ENCODE results near the gene GLDN. TPM values are rescaled to one million over a fixed set of nuclear protein-coding genes. Genes with fewer than 3 reads are reported as not detected.
A peak's percentile ranks its signal among the peaks of the same experiment; 100 is the strongest.

Gene GLDN
- total RNA-seq, 1 donor from 2014 or later = not detected

DNA sequence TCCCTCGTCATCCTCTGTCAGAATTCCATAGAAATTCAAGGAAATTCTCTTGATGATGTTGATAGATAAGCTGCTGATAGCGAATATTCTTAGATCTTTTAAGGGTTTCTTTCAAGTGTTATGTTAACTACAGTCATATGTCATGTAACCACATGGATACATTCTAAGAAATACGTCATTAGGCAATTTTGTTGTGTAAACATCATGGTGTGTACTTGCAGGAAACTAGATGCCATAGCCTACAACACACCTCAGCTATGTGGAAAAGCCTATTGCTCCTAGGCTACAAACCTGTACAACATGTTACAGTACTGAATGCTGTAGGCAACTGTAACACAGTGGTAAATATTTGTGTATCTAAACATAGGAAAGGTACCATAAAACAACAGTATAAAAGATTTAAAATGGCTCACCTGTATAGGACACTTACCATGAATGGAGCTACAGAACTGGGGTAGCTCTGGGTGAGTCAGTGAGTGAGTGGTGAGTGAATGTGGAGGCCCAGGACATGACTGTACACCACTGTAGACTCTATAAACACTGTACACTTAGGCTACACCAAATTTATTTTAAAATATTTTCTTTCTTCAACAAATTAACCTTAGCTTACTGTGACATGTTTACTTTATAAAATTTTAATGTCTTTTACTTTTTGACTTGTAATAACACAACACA is 34.6 kb downstream of the GLDN start:
- no peaks in the 10 kb centered on the region for H3K27me3 Mint-ChIP-seq
- H3K36me3 Mint-ChIP-seq (ENCODE audit: low read depth) = no peaks in the 10 kb centered on the region
- no peak overlapping the region for H3K27ac Mint-ChIP-seq
- no peak overlapping the region for H3K4me3 Mint-ChIP-seq
- DNase-seq = no peak
- no peaks in the 10 kb centered on the region for H3K9me3 Mint-ChIP-seq
- no peaks in the 10 kb centered on the region for H3K4me1 Mint-ChIP-seq
- intact Hi-C loops (cut with micrococcal nuclease) = no loop called here

DNA sequence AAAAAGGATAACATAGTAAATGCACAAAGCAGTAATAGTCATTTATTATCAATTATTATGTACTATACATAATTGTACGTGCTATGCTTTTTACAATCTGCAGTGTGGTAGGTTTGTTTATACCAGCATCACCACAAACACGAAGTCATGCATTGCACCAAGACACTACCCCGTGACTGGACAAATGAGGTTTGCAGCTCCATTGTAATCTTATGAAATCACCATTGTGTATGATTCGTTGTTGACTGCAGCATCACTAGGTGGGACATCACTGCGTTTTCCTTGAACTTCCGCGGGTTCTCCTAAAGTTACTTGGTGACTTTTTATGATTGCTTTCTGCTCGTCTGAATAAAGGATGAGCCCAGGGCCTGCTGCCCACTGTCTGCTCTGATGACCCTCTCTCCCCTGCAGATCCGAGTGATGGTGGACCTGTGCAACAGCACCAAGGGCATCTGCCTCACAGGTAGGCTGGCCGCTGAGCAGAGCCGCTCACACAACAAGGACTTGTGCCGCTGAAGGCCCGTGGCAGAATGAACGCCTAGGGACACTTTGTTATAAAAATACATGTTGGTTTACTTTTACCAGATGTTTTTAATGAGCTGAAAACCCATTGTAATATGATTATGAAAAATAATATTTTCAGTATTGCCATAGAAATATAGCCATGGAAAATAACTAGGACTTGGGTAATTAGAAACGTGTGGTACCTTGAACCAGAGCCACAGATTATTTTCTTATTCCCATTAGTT is 35.8 kb downstream of the GLDN start:
- intact Hi-C loops (cut with micrococcal nuclease) = no loop called here
- no peaks in the 10 kb centered on the region for H3K4me1 Mint-ChIP-seq
- no peaks in the 10 kb centered on the region for H3K36me3 Mint-ChIP-seq (ENCODE audit: low read depth)
- H3K9me3 Mint-ChIP-seq = no peaks in the 10 kb centered on the region
- peaks cover 4% of the 10 kb centered on the region for H3K27me3 Mint-ChIP-seq
- H3K4me3 Mint-ChIP-seq = no peak overlapping the region
- no peak for DNase-seq
- no peak overlapping the region for H3K27ac Mint-ChIP-seq

DNA sequence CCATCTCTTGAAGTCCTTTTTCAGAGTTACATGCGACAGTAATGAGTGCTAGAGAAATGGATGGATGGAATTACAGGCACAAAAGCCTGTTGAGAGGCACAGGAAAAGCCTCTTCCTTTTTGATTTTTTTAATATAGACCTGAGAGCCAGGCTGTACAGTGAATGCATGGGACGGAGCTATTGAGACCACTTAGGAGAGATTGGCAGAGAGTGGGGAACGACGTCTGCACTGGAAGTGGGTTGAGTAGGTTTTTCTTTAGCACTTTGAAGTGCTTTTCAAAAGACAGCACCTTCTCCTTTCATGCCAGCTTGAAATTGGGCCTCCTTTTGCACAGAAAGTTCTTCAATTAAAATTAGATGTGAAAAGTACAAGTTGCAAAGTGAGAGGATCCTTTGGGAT is 37.0 kb downstream of the GLDN start:
- H3K9me3 Mint-ChIP-seq = no peaks in the 10 kb centered on the region
- no peak for DNase-seq
- peaks cover 6% of the 10 kb centered on the region for H3K27me3 Mint-ChIP-seq
- intact Hi-C loops (cut with micrococcal nuclease) = no loop called here
- H3K4me1 Mint-ChIP-seq = no peaks in the 10 kb centered on the region
- H3K27ac Mint-ChIP-seq = no peak overlapping the region
- H3K36me3 Mint-ChIP-seq (ENCODE audit: low read depth) = no peaks in the 10 kb centered on the region
- H3K4me3 Mint-ChIP-seq = no peak overlapping the region

DNA sequence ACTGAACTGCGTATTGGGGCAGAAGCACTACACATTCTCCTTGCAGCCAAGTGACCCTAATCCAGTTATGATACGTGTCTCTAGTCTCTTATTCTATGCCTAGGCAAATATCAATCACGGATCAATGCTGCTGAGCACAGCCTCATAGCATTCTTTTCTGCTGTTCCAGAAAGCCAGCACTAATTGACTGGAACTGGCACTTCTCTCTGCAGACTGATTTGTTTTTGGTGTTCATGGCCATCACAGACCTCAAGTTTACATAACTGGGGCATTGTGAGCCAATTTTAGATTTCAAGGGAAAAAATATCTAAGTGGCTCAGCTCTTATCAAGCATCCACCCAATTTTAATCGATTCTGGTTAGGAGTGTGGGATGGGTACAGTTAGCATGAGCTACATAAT is 37.9 kb downstream of the GLDN start:
- Mint-ChIP-seq H3K36me3 (ENCODE audit: low read depth) (no peaks in the 10 kb centered on the region), H3K27ac (no peak overlapping the region), H3K4me3 (no peak overlapping the region), H3K9me3 (no peaks in the 10 kb centered on the region), H3K4me1 (no peaks in the 10 kb centered on the region), H3K27me3 (peaks cover 6% of the 10 kb centered on the region)
- intact Hi-C loops (cut with micrococcal nuclease) = no loop called here
- DNase-seq = no peak

DNA sequence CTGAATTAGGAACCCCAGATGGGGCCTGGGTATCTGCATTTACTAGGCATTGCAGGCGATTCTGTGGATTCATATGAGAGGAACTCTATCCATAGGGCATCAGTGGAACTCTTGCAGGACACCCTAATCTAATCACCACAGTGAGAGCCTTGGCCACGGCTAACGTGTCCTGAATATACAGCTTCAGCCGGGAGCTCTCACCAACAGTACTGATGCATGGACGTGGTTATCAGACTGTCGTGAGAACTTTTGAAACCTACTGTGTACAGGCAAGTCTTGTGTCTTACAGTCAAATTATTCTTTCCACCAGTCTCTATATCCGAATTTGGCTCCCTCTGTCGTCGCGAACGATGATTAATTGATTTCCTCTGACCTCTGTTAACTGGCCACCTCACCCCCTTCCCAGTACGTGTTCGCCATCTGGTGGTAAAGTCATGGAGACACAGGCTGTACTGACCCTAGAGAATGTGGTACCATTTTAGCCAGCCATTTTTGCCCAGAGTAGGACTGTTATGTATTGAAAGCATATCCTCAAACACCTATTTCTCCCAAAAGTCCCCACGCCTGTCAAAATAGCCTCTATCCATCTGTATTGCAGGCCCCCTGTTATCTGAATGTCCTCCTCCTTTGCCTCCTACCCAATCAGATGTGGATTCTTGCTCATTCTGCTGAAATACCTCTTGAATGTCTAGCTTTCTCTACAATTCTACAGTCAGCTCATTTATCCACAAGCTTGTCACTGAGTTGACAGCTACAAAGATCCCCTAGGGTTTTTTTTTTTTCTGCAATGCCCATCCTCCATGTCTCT is 39.7 kb downstream of the GLDN start:
- Mint-ChIP-seq H3K27me3 (peaks cover 6% of the 10 kb centered on the region), H3K4me3 (no peak overlapping the region), H3K9me3 (no peaks in the 10 kb centered on the region), H3K27ac (no peak overlapping the region), H3K4me1 (no peaks in the 10 kb centered on the region), H3K36me3 (ENCODE audit: low read depth) (no peaks in the 10 kb centered on the region)
- DNase-seq = peak; percentile 75
- intact Hi-C loops (cut with micrococcal nuclease) = loop anchor here (5.0 kb wide), 1 partner anchor 99 kb away; no protein-coding TSS in a partner anchor

DNA sequence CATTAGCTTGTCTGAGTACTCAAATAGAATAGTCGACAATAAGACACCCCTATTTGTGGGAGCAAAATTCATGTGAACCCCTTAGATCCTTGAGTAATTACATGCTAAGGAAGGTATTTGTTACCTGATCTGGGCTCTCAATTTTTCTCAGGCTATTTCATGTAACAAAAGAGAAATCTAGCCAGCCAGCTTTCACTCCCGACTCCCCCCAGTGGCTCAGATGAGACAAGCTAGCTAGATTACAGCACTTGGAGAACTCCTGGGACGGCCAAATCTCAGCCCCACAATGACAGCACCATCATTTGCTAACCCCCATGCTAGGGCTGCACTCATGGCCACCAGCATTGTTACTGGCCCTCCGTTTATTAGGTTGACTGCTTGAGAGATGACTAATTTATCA is 41.3 kb downstream of the GLDN start:
- no peak for DNase-seq
- Mint-ChIP-seq H3K9me3 (no peaks in the 10 kb centered on the region), H3K36me3 (ENCODE audit: low read depth) (no peaks in the 10 kb centered on the region), H3K27me3 (peaks cover 6% of the 10 kb centered on the region), H3K4me3 (no peak overlapping the region), H3K27ac (no peak overlapping the region), H3K4me1 (no peaks in the 10 kb centered on the region)
- intact Hi-C loops (cut with micrococcal nuclease) = loop anchor here (5.0 kb wide), 1 partner anchor 100 kb away; no protein-coding TSS in a partner anchor

DNA sequence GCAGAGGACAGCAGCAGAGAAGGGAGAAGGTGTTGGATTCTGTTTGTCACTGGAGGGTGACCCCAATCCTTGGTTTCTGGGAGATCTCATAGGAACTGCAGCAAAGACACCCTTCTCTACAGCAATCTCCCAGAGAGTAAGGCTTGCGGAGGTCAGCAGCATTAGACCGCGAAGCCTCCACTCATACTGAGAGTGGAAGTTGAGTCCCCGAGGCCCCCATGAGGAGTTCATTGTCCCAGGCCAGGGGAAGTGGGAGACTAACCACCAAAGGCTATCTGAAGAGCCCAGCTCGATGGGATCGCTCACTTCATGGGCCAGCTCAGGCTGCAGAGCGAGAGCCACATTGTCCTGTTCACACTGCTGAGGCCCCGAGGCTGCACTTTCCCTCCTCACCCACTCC is 44.6 kb downstream of the GLDN start:
- no peak overlapping the region for H3K4me3 Mint-ChIP-seq
- H3K9me3 Mint-ChIP-seq = no peaks in the 10 kb centered on the region
- DNase-seq = no peak
- H3K27ac Mint-ChIP-seq = no peak overlapping the region
- peaks cover 4% of the 10 kb centered on the region for H3K4me1 Mint-ChIP-seq
- intact Hi-C loops (cut with micrococcal nuclease) = no loop called here
- H3K36me3 Mint-ChIP-seq (ENCODE audit: low read depth) = no peaks in the 10 kb centered on the region
- H3K27me3 Mint-ChIP-seq = peaks cover 6% of the 10 kb centered on the region

DNA sequence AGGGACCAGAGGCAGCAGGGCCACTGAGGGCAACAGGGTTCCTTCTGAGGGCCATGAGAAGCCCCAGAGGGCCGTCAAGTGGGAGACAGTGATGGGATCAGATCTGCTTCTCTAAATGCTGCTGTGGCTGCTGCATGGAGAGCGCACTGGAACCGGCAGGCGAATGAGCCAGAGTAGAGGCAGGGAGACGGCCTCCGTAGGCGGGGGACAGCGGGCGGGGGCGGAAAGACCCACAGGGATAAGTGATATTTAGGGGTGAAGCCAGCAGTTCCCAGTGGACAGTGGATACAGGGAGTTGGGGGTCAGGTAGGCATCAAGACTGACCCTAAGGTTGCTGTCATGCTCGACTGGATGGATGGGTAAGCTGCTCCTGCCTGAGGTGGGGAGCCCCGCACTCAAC is 45.0 kb downstream of the GLDN start:
- Mint-ChIP-seq H3K4me1 (peaks cover 4% of the 10 kb centered on the region), H3K4me3 (no peak overlapping the region), H3K27me3 (peaks cover 6% of the 10 kb centered on the region), H3K9me3 (no peaks in the 10 kb centered on the region), H3K27ac (no peak overlapping the region), H3K36me3 (ENCODE audit: low read depth) (no peaks in the 10 kb centered on the region)
- intact Hi-C loops (cut with micrococcal nuclease) = no loop called here
- DNase-seq = no peak

DNA sequence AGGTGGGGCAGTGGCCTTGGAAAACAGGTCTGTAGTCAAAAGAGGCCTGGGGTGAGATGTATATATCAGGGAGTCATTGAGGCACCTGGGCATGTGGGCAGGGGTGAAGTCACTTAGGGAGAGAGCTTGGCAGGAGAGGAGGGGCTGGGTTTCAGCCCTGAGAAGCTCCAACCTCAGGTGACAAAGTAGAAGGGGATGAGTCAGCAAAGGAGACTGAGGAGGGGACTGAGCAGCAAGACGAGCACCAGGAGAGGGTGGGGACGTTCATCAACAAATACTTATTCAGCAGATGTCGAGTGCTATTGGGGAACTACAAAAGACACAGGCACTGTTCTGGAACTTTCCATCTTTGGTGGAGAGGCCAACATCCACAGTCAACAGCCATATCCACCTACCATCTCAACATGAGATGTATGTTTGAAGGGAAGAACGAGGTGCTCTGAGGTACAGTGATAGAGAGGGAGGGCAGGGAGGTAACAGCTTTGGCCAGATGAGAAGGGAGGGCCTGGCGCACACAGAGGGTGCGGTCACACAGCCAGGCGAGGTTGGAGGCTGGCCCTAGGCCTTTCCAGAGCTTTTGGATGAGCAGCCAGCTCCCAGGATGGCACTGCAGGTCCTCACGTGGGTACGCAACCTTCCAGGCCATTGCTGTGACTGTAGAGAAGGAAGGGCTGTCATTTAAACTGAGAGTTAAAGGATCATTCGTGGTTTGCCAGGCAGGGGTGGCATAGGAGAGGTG is 45.7 kb downstream of the GLDN start:
- no peak for DNase-seq
- H3K9me3 Mint-ChIP-seq = no peaks in the 10 kb centered on the region
- intact Hi-C loops (cut with micrococcal nuclease) = no loop called here
- no peak overlapping the region for H3K27ac Mint-ChIP-seq
- peaks cover 3% of the 10 kb centered on the region for H3K27me3 Mint-ChIP-seq
- no peaks in the 10 kb centered on the region for H3K36me3 Mint-ChIP-seq (ENCODE audit: low read depth)
- peaks cover 4% of the 10 kb centered on the region for H3K4me1 Mint-ChIP-seq
- no peak overlapping the region for H3K4me3 Mint-ChIP-seq

DNA sequence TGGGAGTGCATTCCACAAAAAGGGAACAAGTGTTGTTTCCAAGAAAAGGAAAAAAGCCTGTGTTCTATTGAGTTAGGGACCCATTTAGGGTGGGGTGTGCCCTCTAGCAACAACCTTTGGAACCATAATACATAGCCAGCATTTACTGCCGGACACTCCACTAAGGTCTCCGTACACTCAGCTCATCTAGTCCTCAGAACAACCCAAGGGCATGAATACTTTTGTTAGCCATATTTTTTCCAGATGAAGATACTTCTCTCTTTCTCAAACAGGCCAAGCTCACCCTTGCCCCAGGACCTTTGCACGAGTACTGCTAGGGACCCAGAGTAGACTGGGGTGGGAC is 46.2 kb downstream of the GLDN start:
- intact Hi-C loops (cut with micrococcal nuclease) = no loop called here

DNA sequence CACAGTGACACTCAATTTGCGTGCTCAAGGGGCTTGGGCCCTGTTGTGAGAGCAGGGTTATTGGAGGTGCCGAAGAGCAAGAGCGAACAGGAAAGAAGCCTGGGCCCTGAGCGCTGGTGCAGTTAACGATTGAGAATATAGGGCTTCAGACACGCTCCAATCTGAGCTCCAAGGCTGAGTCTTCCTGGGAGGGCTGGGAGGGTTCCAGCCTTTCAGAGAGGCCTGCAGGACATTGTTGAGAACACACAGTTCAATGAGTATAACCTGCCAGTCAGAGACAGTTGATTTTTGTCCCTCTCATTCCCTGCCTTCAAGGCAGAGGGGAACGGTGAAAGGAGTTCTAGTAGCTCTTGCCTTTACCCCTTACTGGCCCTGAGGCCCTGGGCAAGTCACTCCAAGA is 47.3 kb downstream of the GLDN start:
- H3K27ac Mint-ChIP-seq = no peak overlapping the region
- H3K27me3 Mint-ChIP-seq = no peaks in the 10 kb centered on the region
- no peak for DNase-seq
- no peaks in the 10 kb centered on the region for H3K36me3 Mint-ChIP-seq (ENCODE audit: low read depth)
- peaks cover 4% of the 10 kb centered on the region for H3K4me1 Mint-ChIP-seq
- intact Hi-C loops (cut with micrococcal nuclease) = no loop called here
- no peaks in the 10 kb centered on the region for H3K9me3 Mint-ChIP-seq
- H3K4me3 Mint-ChIP-seq = no peak overlapping the region

More for the DNA sequence above, 46.2 kb downstream of the GLDN start:
- no peak overlapping the region for H3K4me3 Mint-ChIP-seq
- H3K27ac Mint-ChIP-seq = no peak overlapping the region
- H3K9me3 Mint-ChIP-seq = no peaks in the 10 kb centered on the region
- no peak for DNase-seq
- no peaks in the 10 kb centered on the region for H3K36me3 Mint-ChIP-seq (ENCODE audit: low read depth)
- peaks cover 4% of the 10 kb centered on the region for H3K4me1 Mint-ChIP-seq
- H3K27me3 Mint-ChIP-seq = peaks cover 3% of the 10 kb centered on the region

DNA sequence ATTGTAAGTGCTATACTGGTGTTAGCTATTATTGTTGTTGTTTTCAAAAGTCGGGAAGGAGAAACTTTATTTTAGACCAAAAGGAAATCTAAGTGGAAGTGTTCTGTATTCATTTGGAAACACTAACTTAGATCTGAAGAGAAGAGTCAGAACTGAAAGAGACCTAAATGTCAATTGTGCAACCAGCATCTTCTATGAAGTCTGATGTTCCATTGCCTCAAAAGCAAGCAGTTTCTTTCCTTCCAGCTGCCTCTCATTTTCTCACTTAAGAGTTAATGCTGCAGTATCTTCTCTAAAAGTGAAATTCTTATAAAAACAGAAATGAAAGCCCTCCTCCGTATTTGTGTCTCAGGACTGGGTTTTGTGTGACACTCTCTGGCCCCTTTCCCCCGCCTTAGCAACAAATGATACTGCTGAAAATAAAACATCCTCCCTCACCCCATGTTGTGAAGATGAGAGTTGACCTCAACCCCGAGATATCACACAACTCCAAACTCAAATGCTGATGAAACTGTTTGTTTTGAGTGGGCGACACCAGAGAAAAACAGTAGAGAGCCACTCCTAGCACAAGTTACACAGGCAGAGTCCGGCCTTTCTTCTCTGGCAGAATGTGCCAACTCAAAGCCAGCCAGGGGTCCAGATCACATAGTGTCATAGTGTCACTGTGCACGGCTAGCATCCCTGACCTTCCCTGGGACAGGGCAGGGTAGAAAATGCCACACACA is 48.9 kb downstream of the GLDN start:
- H3K4me3 Mint-ChIP-seq = no peak overlapping the region
- H3K4me1 Mint-ChIP-seq = peaks cover 4% of the 10 kb centered on the region
- H3K27ac Mint-ChIP-seq = peak overlapping the region; percentile 61
- no peak for DNase-seq
- H3K9me3 Mint-ChIP-seq = no peaks in the 10 kb centered on the region
- no peaks in the 10 kb centered on the region for H3K36me3 Mint-ChIP-seq (ENCODE audit: low read depth)
- H3K27me3 Mint-ChIP-seq = no peaks in the 10 kb centered on the region
- intact Hi-C loops (cut with micrococcal nuclease) = no loop called here

DNA sequence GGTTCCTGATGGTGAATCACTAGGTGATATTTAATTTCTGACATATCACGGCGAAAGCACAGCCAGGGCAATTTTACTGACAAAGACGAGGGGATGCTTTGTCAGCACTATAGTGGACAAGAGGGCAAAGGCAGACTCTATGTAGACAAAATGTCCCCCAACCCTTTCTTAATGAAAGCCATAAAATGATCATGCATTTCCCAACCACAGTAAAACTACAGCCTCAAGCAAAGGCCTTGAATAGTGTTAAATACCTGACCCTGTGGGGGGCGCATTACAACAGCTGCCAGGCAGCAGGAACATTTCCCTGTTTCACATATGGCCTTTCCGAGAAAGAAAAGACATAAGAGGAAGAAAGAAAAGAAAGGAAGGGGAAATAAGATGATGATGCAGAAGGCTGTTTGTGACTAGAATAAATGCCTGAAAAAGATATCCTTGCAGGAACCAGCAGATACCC is 49.5 kb downstream of the GLDN start:
- no peak for DNase-seq
- Mint-ChIP-seq H3K27me3 (no peaks in the 10 kb centered on the region), H3K27ac (peak overlapping the region; percentile 61), H3K4me1 (peaks cover 4% of the 10 kb centered on the region), H3K4me3 (no peak overlapping the region), H3K9me3 (no peaks in the 10 kb centered on the region), H3K36me3 (ENCODE audit: low read depth) (no peaks in the 10 kb centered on the region)
- intact Hi-C loops (cut with micrococcal nuclease) = no loop called here

Data from activated CD4-positive, alpha-beta T cell treated with anti-CD3 and anti-CD28 coated beads, Interleukin-2, amount 10 ng/mL, durations not matched to agents 24 days and 14 days (primary cell).